ENCODE data around the gene ARHGAP29.

- TF ChIP-seq EZH2 (IDR thresholded peaks at IDR 0.05; ENCODE audit: low read length) (no peak), CTCF (optimal IDR thresholded peaks at IDR 0.05 in 1 of 3, IDR thresholded peaks at IDR 0.05 in 1 of 3, conservative IDR thresholded peaks at IDR 0.05 in 1 of 3; ENCODE audit: extremely low read depth in 1 of 3, insufficient read depth in 2 of 3, low read length in 3 of 3) (no peak)
Measured at GRCh38 chr1:94254073-94254810, 16.9 kb upstream of the ARHGAP29 start.

Data from keratinocyte (primary cell).